Activated T-helper 17 cell treated with anti-CD3 and anti-CD28 coated beads, Interleukin-2, amount 50 U/mL, for 72 hours (primary cell): Measurements from ENCODE around the gene BABAM2. TPM values are rescaled to one million over a fixed set of nuclear protein-coding genes. Genes with fewer than 3 reads are reported as not detected.
A peak's percentile ranks its signal among the peaks of the same experiment; 100 is the strongest.

Source experiments
- ATAC-seq: fragments of 150-1000 bp; cut with Tn5 transposase; replicated peaks from 2 replicates; pipeline ENCODE4 v1.10.0; 2021; ENCODE audit warnings: mild to moderate bottlenecking, moderate library complexity
- H3K27ac Mint-ChIP-seq: one replicate; pipeline ENCODE4 v1.8.0; 2022; ENCODE audit warnings: mixed read lengths
- H3K27me3 Mint-ChIP-seq: one replicate; pipeline ENCODE4 v1.8.0; 2022; ENCODE audit warnings: mixed read lengths
- H3K36me3 Mint-ChIP-seq: one replicate; pipeline ENCODE4 v1.8.0; 2022; ENCODE audit warnings: low read depth, mild to moderate bottlenecking, mixed read lengths
- H3K4me1 Mint-ChIP-seq: one replicate; pipeline ENCODE4 v1.8.0; 2022; ENCODE audit warnings: mixed read lengths
- H3K4me3 Mint-ChIP-seq: one replicate; pipeline ENCODE4 v1.8.0; 2022; ENCODE audit warnings: mild to moderate bottlenecking, mixed read lengths
- H3K9me3 Mint-ChIP-seq: one replicate; pipeline ENCODE4 v1.8.0; 2022; ENCODE audit warnings: mixed read lengths
- total RNA-seq, 2 donors: library from RNA; stranded (reverse); gene quantifications; one replicate each; pipeline ENCODE4 v1.2.3, GENCODE V29; 2022

The BABAM2 gene
- total RNA-seq, 2 donors from 2014 or later = 87.0 to 88.6 TPM

GRCh38 chr2:27931361-27931950 is 40.9 kb downstream of the BABAM2 start:
- Mint-ChIP-seq H3K36me3 (peaks cover 41% of the 10 kb centered on the region), H3K27ac (no peak overlapping the region), H3K4me1 (no peaks in the 10 kb centered on the region), H3K9me3 (no peaks in the 10 kb centered on the region), H3K4me3 (no peak overlapping the region), H3K27me3 (no peaks in the 10 kb centered on the region)
- ATAC-seq = no peak

DNA sequence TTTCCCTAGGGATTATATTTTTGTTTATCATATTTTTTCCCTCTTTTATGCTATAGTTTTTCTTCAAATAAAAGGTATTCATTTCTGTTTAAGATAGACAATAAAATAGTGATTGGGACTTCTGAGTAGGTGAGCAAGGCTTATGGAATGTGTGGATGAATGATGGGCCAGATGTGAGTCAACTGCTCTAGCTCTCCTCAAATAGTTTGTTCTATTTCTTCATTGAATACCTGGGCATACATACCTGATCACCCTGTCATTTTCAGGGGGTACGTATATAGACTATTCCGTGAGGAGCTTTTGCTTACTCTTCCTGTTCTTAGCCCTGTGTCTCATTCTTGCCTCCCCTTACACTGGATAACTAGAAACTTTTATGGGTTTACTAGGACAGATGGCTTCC is 41.9 kb downstream of the BABAM2 start:
- no peaks in the 10 kb centered on the region for H3K4me1 Mint-ChIP-seq
- no peak overlapping the region for H3K27ac Mint-ChIP-seq
- H3K27me3 Mint-ChIP-seq = no peaks in the 10 kb centered on the region
- H3K36me3 Mint-ChIP-seq = peaks cover 35% of the 10 kb centered on the region
- no peak for ATAC-seq
- no peak overlapping the region for H3K4me3 Mint-ChIP-seq
- H3K9me3 Mint-ChIP-seq = no peaks in the 10 kb centered on the region

DNA sequence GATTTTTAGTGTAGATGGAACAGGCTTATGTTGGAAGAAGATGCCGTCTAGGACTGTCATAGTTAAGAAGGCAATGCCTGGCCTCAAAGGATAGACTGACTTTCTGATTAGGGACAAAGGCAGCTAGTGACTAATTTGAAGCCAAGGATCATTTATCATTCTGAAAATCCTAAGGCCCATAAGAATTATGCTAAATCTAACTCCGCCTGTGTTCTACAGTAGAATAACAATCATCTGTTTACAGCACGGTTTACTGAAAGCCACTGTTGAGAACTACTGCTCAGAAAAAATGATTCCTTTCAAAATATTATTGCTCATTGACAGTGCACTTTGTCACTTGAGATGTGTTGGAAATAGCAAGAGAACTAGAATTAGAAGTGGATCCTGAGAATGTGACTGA is 44.5 kb downstream of the BABAM2 start:
- H3K36me3 Mint-ChIP-seq = peaks cover 26% of the 10 kb centered on the region
- H3K27ac Mint-ChIP-seq = no peak overlapping the region
- no peaks in the 10 kb centered on the region for H3K9me3 Mint-ChIP-seq
- no peak overlapping the region for H3K4me3 Mint-ChIP-seq
- ATAC-seq = no peak
- H3K27me3 Mint-ChIP-seq = no peaks in the 10 kb centered on the region
- no peaks in the 10 kb centered on the region for H3K4me1 Mint-ChIP-seq

- ATAC-seq = no peak
- H3K27ac Mint-ChIP-seq = no peak overlapping the region
- H3K36me3 Mint-ChIP-seq = peaks cover 6% of the 10 kb centered on the region
- peaks cover 4% of the 10 kb centered on the region for H3K4me1 Mint-ChIP-seq
- H3K27me3 Mint-ChIP-seq = no peaks in the 10 kb centered on the region
- H3K4me3 Mint-ChIP-seq = no peak overlapping the region
- no peaks in the 10 kb centered on the region for H3K9me3 Mint-ChIP-seq
Observed at GRCh38 chr2:27940090-27940671, 49.7 kb downstream of the BABAM2 start.

GRCh38 chr2:27940982-27941381 is 50.5 kb downstream of the BABAM2 start:
- peaks cover 4% of the 10 kb centered on the region for H3K4me1 Mint-ChIP-seq
- H3K9me3 Mint-ChIP-seq = no peaks in the 10 kb centered on the region
- H3K4me3 Mint-ChIP-seq = no peak overlapping the region
- H3K36me3 Mint-ChIP-seq = peaks cover 6% of the 10 kb centered on the region
- no peak overlapping the region for H3K27ac Mint-ChIP-seq
- no peaks in the 10 kb centered on the region for H3K27me3 Mint-ChIP-seq
- ATAC-seq = no peak

DNA sequence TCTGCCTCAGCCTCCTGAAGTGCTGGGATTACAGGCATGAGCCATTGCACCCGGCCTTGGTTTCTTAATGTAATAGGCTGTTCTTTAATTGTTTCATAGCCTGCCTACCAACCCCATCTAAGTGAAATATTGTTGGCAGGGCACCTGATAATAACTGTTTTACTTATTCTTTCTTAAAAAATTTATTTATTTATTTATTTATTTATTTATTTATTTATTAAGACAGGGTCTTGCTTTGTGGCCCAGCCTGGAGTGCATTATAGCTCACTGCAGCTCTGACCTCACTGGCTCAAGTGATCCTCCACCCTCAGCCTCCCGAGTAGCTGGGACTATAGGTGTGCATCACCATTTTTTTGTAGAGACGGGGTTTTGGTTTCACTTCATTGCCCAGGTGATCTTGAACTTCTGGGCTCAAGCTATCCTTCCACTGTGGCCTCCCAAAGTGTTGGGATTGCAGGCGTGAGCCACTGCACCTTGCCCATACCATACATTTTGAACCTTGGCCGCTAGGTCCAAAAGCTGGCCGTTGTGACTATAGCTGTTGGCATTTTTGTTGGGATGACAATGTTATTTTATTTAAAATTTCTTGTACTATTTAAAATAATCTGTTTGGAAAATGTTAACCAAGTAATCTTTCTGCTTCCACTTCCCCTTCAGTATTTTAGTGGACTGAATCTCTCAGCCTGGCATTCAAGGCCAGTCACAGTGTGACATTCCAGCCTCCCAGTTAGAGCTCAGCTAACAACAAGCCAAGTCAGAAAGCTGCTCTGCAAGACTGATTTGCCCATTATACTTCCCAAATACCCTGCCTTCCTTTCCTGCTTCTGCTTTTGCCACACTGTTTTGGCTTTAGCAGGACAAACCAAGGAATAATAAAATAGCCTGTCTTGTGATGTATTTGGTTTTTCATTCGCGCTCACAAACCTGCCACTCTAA is 52.4 kb downstream of the BABAM2 start:
- peaks cover 6% of the 10 kb centered on the region for H3K36me3 Mint-ChIP-seq
- peaks cover 9% of the 10 kb centered on the region for H3K4me1 Mint-ChIP-seq
- ATAC-seq = no peak
- no peaks in the 10 kb centered on the region for H3K27me3 Mint-ChIP-seq
- H3K27ac Mint-ChIP-seq = no peak overlapping the region
- H3K4me3 Mint-ChIP-seq = no peak overlapping the region
- no peaks in the 10 kb centered on the region for H3K9me3 Mint-ChIP-seq

GRCh38 chr2:27946530-27947060 is 56.1 kb downstream of the BABAM2 start:
- Mint-ChIP-seq H3K9me3 (peaks cover 3% of the 10 kb centered on the region), H3K4me3 (no peak overlapping the region), H3K27me3 (no peaks in the 10 kb centered on the region), H3K27ac (no peak overlapping the region), H3K4me1 (peaks cover 17% of the 10 kb centered on the region), H3K36me3 (peaks cover 6% of the 10 kb centered on the region)
- ATAC-seq = no peak

GRCh38 chr2:27952070-27952469 is 61.5 kb downstream of the BABAM2 start:
- H3K4me3 Mint-ChIP-seq = no peak overlapping the region
- peaks cover 43% of the 10 kb centered on the region for H3K4me1 Mint-ChIP-seq
- peaks cover 5% of the 10 kb centered on the region for H3K36me3 Mint-ChIP-seq
- H3K9me3 Mint-ChIP-seq = peaks cover 3% of the 10 kb centered on the region
- ATAC-seq = no peak
- no peaks in the 10 kb centered on the region for H3K27me3 Mint-ChIP-seq
- no peak overlapping the region for H3K27ac Mint-ChIP-seq

GRCh38 chr2:27953077-27953476 is 62.5 kb downstream of the BABAM2 start:
- no peak overlapping the region for H3K4me3 Mint-ChIP-seq
- no peaks in the 10 kb centered on the region for H3K27me3 Mint-ChIP-seq
- H3K4me1 Mint-ChIP-seq = peaks cover 52% of the 10 kb centered on the region
- H3K9me3 Mint-ChIP-seq = peaks cover 3% of the 10 kb centered on the region
- peaks cover 5% of the 10 kb centered on the region for H3K36me3 Mint-ChIP-seq
- no peak for ATAC-seq
- H3K27ac Mint-ChIP-seq = peak overlapping the region; percentile 87

- Mint-ChIP-seq H3K4me3 (peak overlapping the region; percentile 77), H3K27me3 (no peaks in the 10 kb centered on the region), H3K36me3 (peaks cover 5% of the 10 kb centered on the region), H3K4me1 (peaks cover 62% of the 10 kb centered on the region), H3K27ac (peak overlapping the region; percentile 87), H3K9me3 (peaks cover 3% of the 10 kb centered on the region)
- ATAC-seq = peak; percentile 53
Observed at GRCh38 chr2:27954221-27954673, 63.7 kb downstream of the BABAM2 start.

GRCh38 chr2:27954771-27955383 is 64.3 kb downstream of the BABAM2 start:
- H3K27me3 Mint-ChIP-seq = no peaks in the 10 kb centered on the region
- peak; percentile 86 for ATAC-seq
- H3K36me3 Mint-ChIP-seq = peaks cover 5% of the 10 kb centered on the region
- H3K4me1 Mint-ChIP-seq = peaks cover 68% of the 10 kb centered on the region
- H3K9me3 Mint-ChIP-seq = peaks cover 3% of the 10 kb centered on the region
- peak overlapping the region; percentile 77 for H3K4me3 Mint-ChIP-seq
- peak overlapping the region; percentile 87 for H3K27ac Mint-ChIP-seq

DNA sequence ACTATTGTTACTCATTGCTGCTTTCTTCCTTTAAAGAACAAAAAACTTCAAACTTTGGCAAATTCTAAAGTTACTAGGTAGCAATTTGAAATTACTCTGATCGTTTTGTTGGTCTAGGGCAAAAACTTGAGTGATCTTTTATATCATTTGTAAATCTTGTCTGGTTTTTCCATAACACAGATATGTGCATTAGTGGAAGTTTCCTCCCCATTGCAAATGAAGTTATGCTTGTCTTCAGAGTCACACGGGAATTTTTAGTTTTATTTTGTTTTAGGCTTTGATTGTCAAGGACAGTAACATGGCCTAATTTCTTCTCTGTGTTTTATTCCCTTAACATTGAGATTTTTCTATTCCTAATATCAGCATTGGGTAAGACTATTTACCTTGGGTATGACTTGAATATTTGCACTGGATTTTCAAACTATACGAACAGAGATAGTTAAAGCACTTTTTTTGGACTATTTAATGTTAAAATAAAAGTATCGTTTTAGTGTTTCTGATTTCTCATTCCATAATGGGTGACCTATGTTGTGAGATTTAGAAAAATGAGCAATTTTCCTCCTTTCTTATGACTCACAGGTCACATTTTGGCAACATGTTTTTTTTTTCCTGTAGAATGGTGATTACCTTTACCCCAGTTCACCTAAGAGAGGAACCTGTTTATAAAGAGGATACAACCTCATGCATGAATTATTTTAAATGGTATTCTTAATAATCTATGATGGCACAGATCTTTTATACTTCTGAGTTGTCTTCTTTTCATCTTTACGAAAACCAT is 65.0 kb downstream of the BABAM2 start:
- H3K4me3 Mint-ChIP-seq = peak overlapping the region; percentile 77
- H3K4me1 Mint-ChIP-seq = peaks cover 75% of the 10 kb centered on the region
- H3K27me3 Mint-ChIP-seq = no peaks in the 10 kb centered on the region
- H3K9me3 Mint-ChIP-seq = peaks cover 3% of the 10 kb centered on the region
- ATAC-seq = peak; percentile 43
- peak overlapping the region; percentile 87 for H3K27ac Mint-ChIP-seq
- H3K36me3 Mint-ChIP-seq = peaks cover 5% of the 10 kb centered on the region

- Mint-ChIP-seq H3K4me1 (peaks cover 77% of the 10 kb centered on the region), H3K27me3 (no peaks in the 10 kb centered on the region), H3K4me3 (peak overlapping the region; percentile 2), H3K36me3 (peaks cover 5% of the 10 kb centered on the region), H3K9me3 (no peaks in the 10 kb centered on the region), H3K27ac (peak overlapping the region; percentile 28)
- ATAC-seq = no peak
Observed at GRCh38 chr2:27956888-27957287, 66.4 kb downstream of the BABAM2 start.
